ENCODE measurements around the gene CHID1. TPM values are rescaled to one million over a fixed set of nuclear protein-coding genes. Genes with fewer than 3 reads are reported as not detected.

Gene CHID1
- total RNA-seq, 6 experiments from 2014 or later, result 61.1 to 157 (median 78.7) TPM

- WGBS (ENCODE audit: insufficient coverage, low coverage, low lambda C conversion rate, missing lambda C conversion rate), result 63% methylated on average over 23 of the region's 31 CpGs
- ATAC-seq (peak; percentile 20 to 42 (median 30)), DNase-seq (peak in 1 of 3 donors; percentile 62)
- Histone ChIP-seq H3K4me3 (no peak overlapping the region), H3K36me3 (no peaks in the 10 kb centered on the region), H3K4me1 (no peaks in the 10 kb centered on the region), H3K27ac (no peak overlapping the region), H3K27me3 (no peaks in the 10 kb centered on the region), H3K9me3 (no peaks in the 10 kb centered on the region)
- intact Hi-C loops (cut with DNase I), result loop anchor here in 1 of 2 donors (10.0 kb wide), 1 partner anchor 195 kb away; no protein-coding TSS in a partner anchor
- TF ChIP-seq, protein P1, sequence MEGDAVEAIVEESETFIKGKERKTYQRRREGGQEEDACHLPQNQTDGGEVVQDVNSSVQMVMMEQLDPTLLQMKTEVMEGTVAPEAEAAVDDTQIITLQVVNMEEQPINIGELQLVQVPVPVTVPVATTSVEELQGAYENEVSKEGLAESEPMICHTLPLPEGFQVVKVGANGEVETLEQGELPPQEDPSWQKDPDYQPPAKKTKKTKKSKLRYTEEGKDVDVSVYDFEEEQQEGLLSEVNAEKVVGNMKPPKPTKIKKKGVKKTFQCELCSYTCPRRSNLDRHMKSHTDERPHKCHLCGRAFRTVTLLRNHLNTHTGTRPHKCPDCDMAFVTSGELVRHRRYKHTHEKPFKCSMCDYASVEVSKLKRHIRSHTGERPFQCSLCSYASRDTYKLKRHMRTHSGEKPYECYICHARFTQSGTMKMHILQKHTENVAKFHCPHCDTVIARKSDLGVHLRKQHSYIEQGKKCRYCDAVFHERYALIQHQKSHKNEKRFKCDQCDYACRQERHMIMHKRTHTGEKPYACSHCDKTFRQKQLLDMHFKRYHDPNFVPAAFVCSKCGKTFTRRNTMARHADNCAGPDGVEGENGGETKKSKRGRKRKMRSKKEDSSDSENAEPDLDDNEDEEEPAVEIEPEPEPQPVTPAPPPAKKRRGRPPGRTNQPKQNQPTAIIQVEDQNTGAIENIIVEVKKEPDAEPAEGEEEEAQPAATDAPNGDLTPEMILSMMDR (IDR thresholded peaks at IDR 0.05), result no peak
- no peak for TF ChIP-seq POLR2A (IDR thresholded peaks at IDR 0.05)
Measured at GRCh38 chr11:859394-860131, 51.0 kb downstream of the CHID1 start.

- TF ChIP-seq, protein P1 (IDR thresholded peaks at IDR 0.05), result no peak
- TF ChIP-seq POLR2A (IDR thresholded peaks at IDR 0.05), result no peak
- no peaks in the 10 kb centered on the region for H3K27me3 ChIP-seq
- WGBS (ENCODE audit: insufficient coverage, low coverage, low lambda C conversion rate, missing lambda C conversion rate), result 81% methylated on average over 26 of the region's 37 CpGs
- no peak for ATAC-seq
- DNase-seq, result no peak
- no peaks in the 10 kb centered on the region for H3K4me1 ChIP-seq
- H3K9me3 ChIP-seq, result no peaks in the 10 kb centered on the region
- H3K27ac ChIP-seq, result no peak overlapping the region
- intact Hi-C loops (cut with DNase I), result loop anchor here in 1 of 2 donors (10.0 kb wide), 1 partner anchor 196 kb away; no protein-coding TSS in a partner anchor
- H3K4me3 ChIP-seq, result no peak overlapping the region
- H3K36me3 ChIP-seq, result no peaks in the 10 kb centered on the region
Measured at GRCh38 chr11:858762-859339, 51.8 kb downstream of the CHID1 start.

DNA sequence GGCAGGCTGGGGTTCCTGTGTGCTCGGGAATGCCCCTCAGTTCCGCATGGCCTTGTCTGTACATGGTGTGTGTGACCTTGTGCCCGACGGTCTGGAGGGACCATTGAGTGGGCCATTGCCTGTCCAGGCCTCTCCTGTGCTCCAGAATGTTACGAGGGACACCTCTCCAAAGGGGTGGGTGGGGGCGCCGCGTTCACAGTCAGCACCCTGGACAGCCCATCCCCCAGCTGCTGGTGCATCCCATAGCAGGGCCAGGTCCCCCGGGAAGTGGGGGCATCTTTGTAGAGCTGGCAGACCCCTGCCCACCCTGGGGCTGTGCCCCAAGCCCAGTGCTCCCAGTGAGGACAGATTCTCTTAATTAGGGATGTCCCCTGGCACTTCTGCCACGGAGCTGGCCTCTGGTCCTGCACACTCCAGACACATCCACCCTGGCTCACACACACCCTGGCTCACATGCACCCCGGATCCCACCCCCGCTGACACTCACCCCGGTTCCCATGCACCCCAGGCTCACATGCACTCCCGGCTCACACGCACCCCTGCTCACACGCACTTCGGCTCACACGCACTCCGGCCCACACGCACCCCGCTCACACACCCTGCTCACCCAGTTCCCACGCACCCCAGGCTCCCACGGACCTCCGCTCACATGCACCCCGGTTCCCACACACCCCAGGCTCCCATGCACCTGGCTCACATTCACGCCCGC, 52.4 kb downstream of the CHID1 start:
- Histone ChIP-seq H3K4me3 (no peak overlapping the region), H3K4me1 (no peaks in the 10 kb centered on the region), H3K9me3 (no peaks in the 10 kb centered on the region), H3K27ac (no peak overlapping the region), H3K36me3 (no peaks in the 10 kb centered on the region), H3K27me3 (no peaks in the 10 kb centered on the region)
- TF ChIP-seq, protein P1 (IDR thresholded peaks at IDR 0.05), result no peak
- TF ChIP-seq POLR2A (IDR thresholded peaks at IDR 0.05), result no peak
- 91% methylated on average over 14 of the region's 27 CpGs for WGBS (ENCODE audit: insufficient coverage, low coverage, low lambda C conversion rate, missing lambda C conversion rate)
- intact Hi-C loops (cut with DNase I), result loop anchor here in 1 of 2 donors (10.0 kb wide), 1 partner anchor 197 kb away; no protein-coding TSS in a partner anchor
- DNase-seq, result no peak
- ATAC-seq, result no peak

DNA sequence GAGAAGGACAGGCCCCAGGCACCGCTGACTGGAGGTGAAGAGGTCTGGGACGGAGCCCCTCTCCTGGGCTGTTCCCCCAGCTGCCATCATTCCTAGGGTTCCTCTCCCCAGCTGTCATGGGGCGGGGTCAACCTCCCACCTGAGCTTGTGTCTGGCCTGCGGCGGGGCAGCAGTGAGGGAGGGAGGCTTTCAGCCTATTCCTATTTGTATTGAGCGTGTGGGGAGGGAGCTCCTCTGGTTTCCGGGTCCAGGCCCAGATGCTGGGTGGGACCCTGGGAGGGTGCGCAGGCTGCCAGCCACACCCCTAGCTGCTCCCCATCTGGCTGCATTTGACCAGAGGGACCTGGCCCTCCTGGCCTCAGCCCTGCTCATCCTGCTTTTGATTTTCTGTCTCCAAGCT, 54.2 kb downstream of the CHID1 start:
- TF ChIP-seq POLR2A (IDR thresholded peaks at IDR 0.05), result no peak
- TF ChIP-seq, protein P1 (IDR thresholded peaks at IDR 0.05), result no peak
- no peak overlapping the region for H3K27ac ChIP-seq
- H3K4me1 ChIP-seq, result no peaks in the 10 kb centered on the region
- ATAC-seq (no peak), DNase-seq (no peak)
- H3K27me3 ChIP-seq, result no peaks in the 10 kb centered on the region
- H3K4me3 ChIP-seq, result no peak overlapping the region
- no peaks in the 10 kb centered on the region for H3K9me3 ChIP-seq
- no peaks in the 10 kb centered on the region for H3K36me3 ChIP-seq
- 86% methylated on average over 1 of the region's 8 CpGs for WGBS (ENCODE audit: insufficient coverage, low coverage, low lambda C conversion rate, missing lambda C conversion rate)
- intact Hi-C loops (cut with DNase I), result loop anchor here in 1 of 2 donors (10.0 kb wide), 1 partner anchor 198 kb away; no protein-coding TSS in a partner anchor

All from right lobe of liver (tissue), 6 donors.